Measurements from ENCODE around the gene C14orf132. TPM values are rescaled to one million over a fixed set of nuclear protein-coding genes. Genes with fewer than 3 reads are reported as not detected.

C14orf132 gene
- total and polyA plus RNA-seq, 2 of the 4 experiments (the other 2 are of a cell fraction), result 6.3 to 13.5 TPM

GRCh38 chr14:96095058-96095457 lies 55.9 kb downstream of the C14orf132 start:
- H4K5ac ChIP-seq (ENCODE audit: low read depth, low read length), result no peak overlapping the region; the same call in 1 of the 2 replicates
- peak overlapping the region; percentile 64; the same call in 1 of the 2 replicates for H3K27ac ChIP-seq (ENCODE audit: insufficient read depth, low read length)
- dilution Hi-C loops (cut with HindIII; ENCODE audit: low sequenced_read_pairs, unreplicated experiment), result no loop called here
- peak overlapping the region; percentile 63; the same call in 2 of the 3 replicates for H2BK15ac ChIP-seq (ENCODE audit: low read depth, low read length)
- peak overlapping the region; percentile 65 for H3K4ac ChIP-seq (ENCODE audit: low read depth, low read length)
- peak overlapping the region; percentile 78 for H2AK5ac ChIP-seq (ENCODE audit: low read depth, low read length)
- H4K20me1 ChIP-seq (ENCODE audit: insufficient read depth, low read length), result no peaks in the 10 kb centered on the region
- no peak overlapping the region for H2BK5ac ChIP-seq (ENCODE audit: low read depth, low read length, poor library complexity, severe bottlenecking)
- intact Hi-C loops (cut with micrococcal nuclease), result loop anchor here (5.0 kb wide), 1 partner anchor 78 kb away; no protein-coding TSS in a partner anchor
- ChIA-PET CTCF (interaction anchor here (1.0 to 2.8 kb wide), 4 partner anchors 10 to 189 kb away, joined by 3 to 19 read pairs (median 3); no protein-coding TSS in a partner anchor), POLR2A (ENCODE audit: unreplicated experiment) (interaction anchor here (1.1 kb wide), 1 partner anchor 110 kb away, joined by 5 read pairs; the partner anchor contains the start of gene BDKRB2)
- H3K14ac ChIP-seq (replicated peaks; ENCODE audit: low read depth, low read length), result peak overlapping the region; percentile 72
- H3K9me1 ChIP-seq (ENCODE audit: insufficient read depth, low read length), result peaks cover 10% of the 10 kb centered on the region
- peaks cover 16% of the 10 kb centered on the region for H3K4me1 ChIP-seq (ENCODE audit: control insufficient read depth, insufficient read depth, low read length)
- H3K36me3 ChIP-seq (ENCODE audit: control insufficient read depth, insufficient read depth, low read length), result no peaks in the 10 kb centered on the region
- no peaks in the 10 kb centered on the region for H3K9me3 ChIP-seq (ENCODE audit: control insufficient read depth, insufficient read depth, low read length)
- H3K18ac ChIP-seq (ENCODE audit: low read depth, low read length), result peak overlapping the region; percentile 43; the same call in 1 of the 2 replicates
- peak overlapping the region; percentile 55; the same call in 1 of the 2 replicates for H2BK120ac ChIP-seq (ENCODE audit: low read depth, low read length)
- DNase-seq (no peak), ATAC-seq (ENCODE audit: low read depth) (no peak)
- BruUV-seq (replicated peaks), result no TSS peak
- H3K27me3 ChIP-seq (ENCODE audit: control insufficient read depth, insufficient read depth, low read length), result no peaks in the 10 kb centered on the region
- H3K4me3 ChIP-seq (ENCODE audit: insufficient read depth, low read depth, low read length), result no peak overlapping the region
- no peak overlapping the region for H2AFZ ChIP-seq (replicated peaks; ENCODE audit: low read length, poor library complexity)
- no peaks in the 10 kb centered on the region for H3K79me1 ChIP-seq (ENCODE audit: low read depth in 1 of 2, low read length in 2 of 2)
- peak overlapping the region; percentile 48; the same call in 1 of the 2 replicates for H2BK20ac ChIP-seq (ENCODE audit: low read depth, low read length)
- H2AK9ac ChIP-seq (replicated peaks; ENCODE audit: low read depth, low read length, poor library complexity), result peak overlapping the region; percentile 58
- peak overlapping the region; percentile 8; the same call in 1 of the 2 replicates for H3K9ac ChIP-seq (ENCODE audit: low read depth, low read length)
- TF ChIP-seq CTCF (conservative IDR thresholded peaks at IDR 0.05; ENCODE audit: low read depth, low read length), result no peak
- peak overlapping the region; percentile 34 to 64; a peak in 3 of 4 replicates for H4K8ac ChIP-seq (ENCODE audit: low read depth in 2 of 2, low read length in 2 of 2)
- peak overlapping the region; percentile 44 for H4K91ac ChIP-seq (ENCODE audit: insufficient read depth, low read depth, low read length)
- H3K56ac ChIP-seq (ENCODE audit: extremely low read depth, insufficient read depth, low read length), result no peak overlapping the region
- in situ Hi-C loops (cut with MboI; ENCODE audit: low sequenced_read_pairs), result loop anchor here (5.0 to 10.0 kb wide), 4 partner anchors 53 to 550 kb away; no protein-coding TSS in a partner anchor
- 73% methylated on average over 2 of the region's 3 CpGs; no CpG with 5 or more reads in 1 of the 2 experiments for WGBS, 2 experiments (ENCODE audit: extremely low coverage in 2 of 2, insufficient read length in 1 of 2)
- H3K4me2 ChIP-seq (ENCODE audit: low read depth, low read length), result no peak overlapping the region
- no peak overlapping the region for H3K23ac ChIP-seq (ENCODE audit: low read depth, low read length)
